ENCODE data around the gene MPDZ.

DNA sequence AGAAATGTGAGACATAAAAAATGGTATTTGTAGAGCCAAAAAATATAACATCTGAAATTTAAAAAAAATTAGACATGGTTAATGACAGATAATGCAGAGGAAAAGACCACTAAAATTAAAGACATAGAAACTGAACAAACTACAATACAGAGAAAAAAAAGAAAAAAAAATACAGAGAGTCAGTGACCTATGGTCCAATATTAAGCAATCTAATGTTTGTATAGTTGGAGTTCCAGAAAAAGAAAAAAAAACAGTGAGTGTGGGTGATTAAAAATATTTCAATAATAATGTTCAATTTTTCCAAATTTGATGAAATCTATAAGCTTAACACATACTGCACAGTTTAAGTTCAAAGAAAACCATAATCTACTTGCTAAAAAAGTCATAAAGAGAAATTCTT is 207.6 kb downstream of the MPDZ start:
- TF ChIP-seq POLR2AphosphoS5 (IDR thresholded peaks at IDR 0.05; ENCODE audit: low read depth, low read length) (no peak), SIN3A (IDR thresholded peaks at IDR 0.05; ENCODE audit: borderline replicate concordance, insufficient read depth, low read depth, low read length) (no peak)
- TF ChIP-seq, protein P1, sequence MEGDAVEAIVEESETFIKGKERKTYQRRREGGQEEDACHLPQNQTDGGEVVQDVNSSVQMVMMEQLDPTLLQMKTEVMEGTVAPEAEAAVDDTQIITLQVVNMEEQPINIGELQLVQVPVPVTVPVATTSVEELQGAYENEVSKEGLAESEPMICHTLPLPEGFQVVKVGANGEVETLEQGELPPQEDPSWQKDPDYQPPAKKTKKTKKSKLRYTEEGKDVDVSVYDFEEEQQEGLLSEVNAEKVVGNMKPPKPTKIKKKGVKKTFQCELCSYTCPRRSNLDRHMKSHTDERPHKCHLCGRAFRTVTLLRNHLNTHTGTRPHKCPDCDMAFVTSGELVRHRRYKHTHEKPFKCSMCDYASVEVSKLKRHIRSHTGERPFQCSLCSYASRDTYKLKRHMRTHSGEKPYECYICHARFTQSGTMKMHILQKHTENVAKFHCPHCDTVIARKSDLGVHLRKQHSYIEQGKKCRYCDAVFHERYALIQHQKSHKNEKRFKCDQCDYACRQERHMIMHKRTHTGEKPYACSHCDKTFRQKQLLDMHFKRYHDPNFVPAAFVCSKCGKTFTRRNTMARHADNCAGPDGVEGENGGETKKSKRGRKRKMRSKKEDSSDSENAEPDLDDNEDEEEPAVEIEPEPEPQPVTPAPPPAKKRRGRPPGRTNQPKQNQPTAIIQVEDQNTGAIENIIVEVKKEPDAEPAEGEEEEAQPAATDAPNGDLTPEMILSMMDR (IDR thresholded peaks at IDR 0.05): no peak
- TF ChIP-seq, protein P2, sequence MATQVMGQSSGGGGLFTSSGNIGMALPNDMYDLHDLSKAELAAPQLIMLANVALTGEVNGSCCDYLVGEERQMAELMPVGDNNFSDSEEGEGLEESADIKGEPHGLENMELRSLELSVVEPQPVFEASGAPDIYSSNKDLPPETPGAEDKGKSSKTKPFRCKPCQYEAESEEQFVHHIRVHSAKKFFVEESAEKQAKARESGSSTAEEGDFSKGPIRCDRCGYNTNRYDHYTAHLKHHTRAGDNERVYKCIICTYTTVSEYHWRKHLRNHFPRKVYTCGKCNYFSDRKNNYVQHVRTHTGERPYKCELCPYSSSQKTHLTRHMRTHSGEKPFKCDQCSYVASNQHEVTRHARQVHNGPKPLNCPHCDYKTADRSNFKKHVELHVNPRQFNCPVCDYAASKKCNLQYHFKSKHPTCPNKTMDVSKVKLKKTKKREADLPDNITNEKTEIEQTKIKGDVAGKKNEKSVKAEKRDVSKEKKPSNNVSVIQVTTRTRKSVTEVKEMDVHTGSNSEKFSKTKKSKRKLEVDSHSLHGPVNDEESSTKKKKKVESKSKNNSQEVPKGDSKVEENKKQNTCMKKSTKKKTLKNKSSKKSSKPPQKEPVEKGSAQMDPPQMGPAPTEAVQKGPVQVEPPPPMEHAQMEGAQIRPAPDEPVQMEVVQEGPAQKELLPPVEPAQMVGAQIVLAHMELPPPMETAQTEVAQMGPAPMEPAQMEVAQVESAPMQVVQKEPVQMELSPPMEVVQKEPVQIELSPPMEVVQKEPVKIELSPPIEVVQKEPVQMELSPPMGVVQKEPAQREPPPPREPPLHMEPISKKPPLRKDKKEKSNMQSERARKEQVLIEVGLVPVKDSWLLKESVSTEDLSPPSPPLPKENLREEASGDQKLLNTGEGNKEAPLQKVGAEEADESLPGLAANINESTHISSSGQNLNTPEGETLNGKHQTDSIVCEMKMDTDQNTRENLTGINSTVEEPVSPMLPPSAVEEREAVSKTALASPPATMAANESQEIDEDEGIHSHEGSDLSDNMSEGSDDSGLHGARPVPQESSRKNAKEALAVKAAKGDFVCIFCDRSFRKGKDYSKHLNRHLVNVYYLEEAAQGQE (IDR thresholded peaks at IDR 0.05; ENCODE audit: insufficient read depth in 1 of 2, low read depth in 2 of 2, low read length in 1 of 2): no peak
